Cortex of kidney (tissue), 1 donor: ENCODE data around the gene DAPK1.
"Not testable (repeated sequence)": the region's sequence is repeated elsewhere in the genome, so short reads cannot be mapped to it uniquely, and the experiment has no call there.

Experiments used
- DNase-seq: peaks from one replicate; lab custom pipeline; 2025; lab: John Stamatoyannopoulos, UW

DAPK1 gene

GRCh38 chr9:87543251-87543650 lies 45.6 kb downstream of the DAPK1 start:
- no peak for DNase-seq

- DNase-seq = no peak
Observed at GRCh38 chr9:87545858-87546257, 48.2 kb downstream of the DAPK1 start.

GRCh38 chr9:87546704-87547103 lies 49.0 kb downstream of the DAPK1 start:
- no peak for DNase-seq

GRCh38 chr9:87547671-87548081 lies 50.0 kb downstream of the DAPK1 start:
- DNase-seq = no peak

GRCh38 chr9:87548159-87548558 lies 50.5 kb downstream of the DAPK1 start:
- DNase-seq = no peak

- not testable (repeated sequence) for DNase-seq
Observed at GRCh38 chr9:87549088-87549487, 51.4 kb downstream of the DAPK1 start.

GRCh38 chr9:87549791-87550190 lies 52.1 kb downstream of the DAPK1 start:
- DNase-seq = no peak

GRCh38 chr9:87550253-87550954 lies 52.7 kb downstream of the DAPK1 start:
- no peak for DNase-seq

- no peak for DNase-seq
Observed at GRCh38 chr9:87551772-87552217, 54.1 kb downstream of the DAPK1 start.

GRCh38 chr9:87554171-87554910 lies 56.7 kb downstream of the DAPK1 start:
- DNase-seq = no peak

- no peak for DNase-seq
Observed at GRCh38 chr9:87554976-87555375, 57.3 kb downstream of the DAPK1 start.

- DNase-seq = no peak
Observed at GRCh38 chr9:87556039-87556438, 58.4 kb downstream of the DAPK1 start.

- no peak for DNase-seq
Observed at GRCh38 chr9:87556821-87557220, 59.2 kb downstream of the DAPK1 start.

- DNase-seq = no peak
Observed at GRCh38 chr9:87557996-87558395, 60.3 kb downstream of the DAPK1 start.

GRCh38 chr9:87558606-87559190 lies 61.0 kb downstream of the DAPK1 start:
- DNase-seq = no peak

GRCh38 chr9:87562062-87562461 lies 64.4 kb downstream of the DAPK1 start:
- no peak for DNase-seq

- DNase-seq = no peak
Observed at GRCh38 chr9:87562530-87563170, 65.0 kb downstream of the DAPK1 start.

GRCh38 chr9:87564111-87564510 lies 66.4 kb downstream of the DAPK1 start:
- no peak for DNase-seq

- no peak for DNase-seq
Observed at GRCh38 chr9:87564791-87565241, 67.1 kb downstream of the DAPK1 start.

GRCh38 chr9:87567001-87567400 lies 69.3 kb downstream of the DAPK1 start:
- DNase-seq = no peak

GRCh38 chr9:87567571-87567970 lies 69.9 kb downstream of the DAPK1 start:
- no peak for DNase-seq

GRCh38 chr9:87567983-87568382 lies 70.3 kb downstream of the DAPK1 start:
- DNase-seq = no peak

- DNase-seq = no peak
Observed at GRCh38 chr9:87568401-87568800, 70.7 kb downstream of the DAPK1 start.
